OCI-LY1 (cell line): ENCODE results near the gene VSIR.

Source experiments
- H2AFZ ChIP-seq: fragments of 200-600 bp; sonication (generic), shearing (Covaris generic); 2 replicates; pipeline ENCODE4 v1.6.0; 2014; ENCODE audit warnings: antibody characterized with exemption, mild to moderate bottlenecking, low read length
- H3F3A ChIP-seq: fragments of 200-600 bp; sonication (generic), shearing (Covaris generic); 2 replicates; pipeline ENCODE4 v1.6.0; 2014; ENCODE audit warnings: mild to moderate bottlenecking, antibody characterized with exemption, low read length, moderate library complexity; ENCODE audit not compliant: insufficient read depth
- H3K27ac ChIP-seq: fragments of 200-600 bp; sonication (generic); 2 replicates; pipeline ENCODE4 v1.5.1; 2014; ENCODE audit warnings: low read length, mixed run types, mild to moderate bottlenecking, low read depth; ENCODE audit not compliant: poor library complexity, severe bottlenecking
- H3K27me3 ChIP-seq: fragments of 200-600 bp; sonication (generic); 2 replicates; pipeline ENCODE4 v1.6.0; 2014; ENCODE audit warnings: antibody characterized with exemption, mild to moderate bottlenecking, low read length, moderate library complexity; ENCODE audit not compliant: insufficient read depth
- H3K36me3 ChIP-seq: fragments of 200-600 bp; sonication (generic); 2 replicates; pipeline ENCODE4 v1.6.1; 2014; ENCODE audit warnings: mild to moderate bottlenecking, antibody characterized with exemption, low read length, moderate library complexity, mixed read lengths; ENCODE audit not compliant: insufficient read depth
- H3K4me1 ChIP-seq: fragments of 200-600 bp; sonication (generic); 2 replicates; pipeline ENCODE4 v1.5.1; 2014; ENCODE audit warnings: mild to moderate bottlenecking, low read length, moderate library complexity; ENCODE audit not compliant: insufficient read depth, severe bottlenecking
- H3K4me2 ChIP-seq: fragments of 200-600 bp; sonication (generic), shearing (Covaris generic); 2 replicates; pipeline ENCODE4 v1.6.1; 2014; ENCODE audit warnings: low read length
- H3K4me3 ChIP-seq: fragments of 200-600 bp; sonication (generic); 2 replicates; pipeline ENCODE4 v1.5.1; 2014; ENCODE audit warnings: low read length, low read depth, mild to moderate bottlenecking, mixed read lengths; ENCODE audit not compliant: poor library complexity, severe bottlenecking
- H3K79me2 ChIP-seq: fragments of 200-600 bp; shearing (Covaris generic); 2 replicates; pipeline ENCODE4 v1.6.1; 2016; ENCODE audit warnings: mixed run types, low read length, mixed read lengths; ENCODE audit not compliant: insufficient read depth
- H3K9ac ChIP-seq: fragments of 200-600 bp; sonication (generic), shearing (Covaris generic); 2 replicates; pipeline ENCODE4 v1.6.1; 2014; ENCODE audit warnings: mild to moderate bottlenecking, low read length, mixed read lengths
- H3K9me2 ChIP-seq: fragments of 200-600 bp; sonication (generic), shearing (Covaris generic); 2 replicates; pipeline ENCODE4 v1.6.1; 2014; ENCODE audit warnings: low read depth, mild to moderate bottlenecking, low read length, mixed read lengths
- H3K9me3 ChIP-seq: fragments of 200-600 bp; shearing (Covaris generic); 2 replicates; pipeline ENCODE4 v1.6.1; 2014; ENCODE audit warnings: low read length, mixed read lengths
- H4K20me1 ChIP-seq: fragments of 200-600 bp; sonication (generic), shearing (Covaris generic); 2 replicates; pipeline ENCODE4 v1.6.0; 2016; ENCODE audit warnings: mild to moderate bottlenecking, low read length; ENCODE audit not compliant: insufficient read depth
- CTCF ChIP-seq: fragments of 200-600 bp; sonication (generic), shearing (Covaris generic); IDR thresholded peaks from 2 replicates; pipeline ENCODE4 v1.5.1; 2017; ENCODE audit warnings: mild to moderate bottlenecking, antibody characterized with exemption, low read length, moderate library complexity, mixed read lengths
- EZH2 ChIP-seq: fragments of 200-600 bp; sonication (generic), shearing (Covaris generic); IDR thresholded peaks from 2 replicates; pipeline ENCODE4 v1.8.0; 2017; ENCODE audit warnings: borderline replicate concordance, mixed run types, mild to moderate bottlenecking, antibody characterized with exemption, low read length, moderate library complexity, mixed read lengths

Gene VSIR

DNA sequence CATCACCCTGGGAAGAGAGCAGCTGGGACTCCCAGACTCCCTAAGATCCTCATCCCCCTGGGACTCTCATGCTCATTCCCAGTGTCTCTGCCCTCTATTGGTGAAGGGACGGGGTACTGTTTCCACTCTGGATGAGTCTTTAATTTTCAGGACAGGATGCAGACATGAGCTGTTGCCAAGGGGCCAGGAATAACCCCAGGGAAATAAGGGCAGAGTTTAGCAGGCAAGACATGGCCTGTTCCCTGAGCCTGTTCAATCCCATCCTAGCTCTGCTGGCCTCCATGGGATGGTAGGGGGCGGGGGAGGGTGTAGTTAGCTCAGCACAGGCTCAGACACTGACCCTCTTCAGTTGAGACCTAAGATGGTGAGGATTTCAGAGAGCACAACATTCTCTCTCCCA lies 67.7 kb downstream of the VSIR start:
- no peaks in the 10 kb centered on the region for H3K9me2 ChIP-seq
- no peak overlapping the region for H3K4me2 ChIP-seq
- H3K27ac ChIP-seq, result no peak overlapping the region
- H4K20me1 ChIP-seq, result no peaks in the 10 kb centered on the region
- TF ChIP-seq EZH2 (no peak), CTCF (no peak)
- H3K79me2 ChIP-seq, result no peaks in the 10 kb centered on the region
- peaks cover 3% of the 10 kb centered on the region for H3K4me1 ChIP-seq
- no peak overlapping the region for H3K4me3 ChIP-seq
- no peaks in the 10 kb centered on the region for H3K9me3 ChIP-seq
- H2AFZ ChIP-seq, result no peak overlapping the region
- no peaks in the 10 kb centered on the region for H3F3A ChIP-seq
- H3K9ac ChIP-seq, result no peak overlapping the region
- no peaks in the 10 kb centered on the region for H3K36me3 ChIP-seq
- H3K27me3 ChIP-seq, result peaks cover 19% of the 10 kb centered on the region; the same call in 1 of the 2 replicates

GRCh38 chr10:71704816-71705215 lies 68.5 kb downstream of the VSIR start:
- Histone ChIP-seq H3K4me1 (peaks cover 3% of the 10 kb centered on the region), H2AFZ (no peak overlapping the region), H3F3A (no peaks in the 10 kb centered on the region), H3K4me3 (no peak overlapping the region), H3K9me3 (no peaks in the 10 kb centered on the region), H3K27ac (no peak overlapping the region), H3K27me3 (peaks cover 19% of the 10 kb centered on the region; the same call in 1 of the 2 replicates), H3K79me2 (no peaks in the 10 kb centered on the region), H4K20me1 (no peaks in the 10 kb centered on the region), H3K9me2 (no peaks in the 10 kb centered on the region), H3K9ac (no peak overlapping the region), H3K36me3 (no peaks in the 10 kb centered on the region), H3K4me2 (no peak overlapping the region)
- no peak for TF ChIP-seq CTCF
- TF ChIP-seq EZH2, result no peak

- Histone ChIP-seq H3K9ac (no peak overlapping the region), H3K27me3 (peaks cover 19% of the 10 kb centered on the region; the same call in 1 of the 2 replicates), H3K36me3 (no peaks in the 10 kb centered on the region), H3K4me2 (no peak overlapping the region), H3K9me2 (no peaks in the 10 kb centered on the region), H3K27ac (no peak overlapping the region), H4K20me1 (no peaks in the 10 kb centered on the region), H3K4me3 (no peak overlapping the region), H3K4me1 (peaks cover 3% of the 10 kb centered on the region), H3K79me2 (no peaks in the 10 kb centered on the region), H3F3A (no peaks in the 10 kb centered on the region), H2AFZ (no peak overlapping the region), H3K9me3 (no peaks in the 10 kb centered on the region)
- TF ChIP-seq EZH2 (no peak), CTCF (no peak)
Measured at GRCh38 chr10:71703577-71703976, 69.7 kb downstream of the VSIR start.
